Measurements from ENCODE around the gene UPB1. TPM values are rescaled to one million over a fixed set of nuclear protein-coding genes. Genes with fewer than 3 reads are reported as not detected.

UPB1 gene
- total and polyA plus RNA-seq, 10 of the 15 experiments (the other 5 are each of a cell fraction or from before 2014, with no cell fraction given) = 0.89 to 20.5 (median 3.1) TPM

DNA sequence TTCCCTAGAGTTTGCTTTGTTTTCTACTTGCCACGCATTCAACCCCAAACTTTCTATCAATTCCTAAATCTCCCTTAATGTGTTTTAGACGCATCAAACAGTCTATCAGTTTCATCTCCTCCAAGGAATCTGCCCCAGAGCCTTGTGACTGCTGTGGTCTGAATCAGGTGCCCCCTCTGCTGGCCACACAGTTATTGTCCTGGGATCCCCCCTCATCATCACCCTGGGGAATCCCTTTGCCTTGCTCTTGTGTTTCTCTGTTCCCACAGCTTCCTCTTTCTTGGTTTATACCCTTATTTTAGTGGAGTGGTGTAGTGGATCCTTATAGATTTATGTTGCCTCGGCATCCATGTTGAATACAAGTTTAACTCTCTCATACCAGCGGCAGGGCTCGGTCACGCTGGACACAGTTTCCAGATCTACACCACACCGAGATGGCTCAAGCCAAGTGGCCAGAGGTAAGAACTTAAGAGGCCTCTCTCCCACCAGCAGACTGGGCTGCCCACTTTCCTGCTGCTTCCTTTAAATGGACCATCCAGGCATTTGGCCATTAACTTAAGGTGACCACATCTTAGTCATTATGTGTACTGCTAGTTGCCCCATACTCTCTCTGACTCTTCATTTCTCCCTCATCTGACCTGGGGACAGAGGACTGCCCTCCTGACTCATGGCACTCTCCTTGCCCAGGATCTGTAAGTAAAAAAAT, 8.2 kb downstream of the UPB1 start:
- 48% methylated on average over 7 of the region's 7 CpGs for WGBS (ENCODE audit: insufficient coverage, insufficient replicate concordance, low lambda C conversion rate, missing lambda C conversion rate)
- Histone ChIP-seq H3K9ac (ENCODE audit: control insufficient read depth, insufficient read depth, low read length) (peak overlapping the region; percentile 50), H3K4me2 (ENCODE audit: control insufficient read depth, insufficient read depth) (peak overlapping the region; percentile 77), H3K27me3 (replicated peaks in 1 of 2; ENCODE audit: control insufficient read depth in 2 of 2, insufficient read depth in 2 of 2, low read length in 1 of 2) (no peaks in the 10 kb centered on the region; a peak in 1 of 4 replicates), H2AFZ (ENCODE audit: control insufficient read depth, low read depth, low read length) (peak overlapping the region; percentile 33), H3K27ac (ENCODE audit: control insufficient read depth, insufficient read depth) (peak overlapping the region; percentile 68), H4K20me1 (ENCODE audit: control insufficient read depth, insufficient read depth) (no peaks in the 10 kb centered on the region), H3K4me1 (ENCODE audit: control insufficient read depth, insufficient read depth, low read length) (peaks cover 39% of the 10 kb centered on the region), H3K79me2 (ENCODE audit: control insufficient read depth, insufficient read depth, low read length) (no peaks in the 10 kb centered on the region), H3K9me3 (replicated peaks; ENCODE audit: control insufficient read depth, insufficient read depth, low read length) (no peaks in the 10 kb centered on the region), H3K36me3 (ENCODE audit: control insufficient read depth in 2 of 2, insufficient read depth in 2 of 2, low read length in 1 of 2) (no peaks in the 10 kb centered on the region), H3K4me3 (peak overlapping the region; percentile 30; the same call in 1 of the 2 replicates)
- DNase-seq (ENCODE audit: low read depth, low spot score) (peak; percentile 85), FAIRE-seq (peak; percentile 47), ATAC-seq (peak; percentile 68)
- POLR2A ChIA-PET = interaction anchor here (0.5 to 6.7 kb wide), 14 partner anchors 9 to 82 kb away, joined by 3 to 48 read pairs (median 6); partner anchors contain the start of gene ADORA2A
- SMC1A ChIA-PET (ENCODE audit: uncharacterized antibody, unreplicated experiment) = interaction anchor here (0.6 to 8.2 kb wide), 26 partner anchors 9 to 398 kb away, joined by 3 to 122 read pairs (median 5); partner anchors contain the start of gene ADORA2A
- RAD21 ChIA-PET (ENCODE audit: unreplicated experiment) = interaction anchor here (0.7 to 8.3 kb wide), 18 partner anchors 8 to 182 kb away, joined by 3 to 111 read pairs (median 6); partner anchors contain the start of gene ADORA2A
- no TSS peak for BruUV-seq (replicated peaks)
- intact Hi-C loops (cut with micrococcal nuclease; ENCODE audit: unreplicated experiment) = loop anchor here (1.0 to 2.0 kb wide), 3 partner anchors 68 to 178 kb away; no protein-coding TSS in a partner anchor
- CTCF ChIA-PET = interaction anchor here (0.6 to 14.8 kb wide), 30 partner anchors 7 to 345 kb away, joined by 3 to 332 read pairs (median 4); partner anchors contain the start of gene ADORA2A
- in situ Hi-C loops (cut with MboI) = no loop called here
- TF ChIP-seq NKRF (conservative IDR thresholded peaks at IDR 0.05) (no peak), SUZ12 (IDR thresholded peaks at IDR 0.05; ENCODE audit: unreplicated experiment) (no peak), HCFC1 (IDR thresholded peaks at IDR 0.05; ENCODE audit: low read length) (no peak), IKZF2 (IDR thresholded peaks at IDR 0.05) (peak; percentile 94 to 95), NR2F1 (conservative IDR thresholded peaks at IDR 0.05) (peak; percentile 32; the same call in 1 of the 2 replicates), CHD1 (IDR thresholded peaks at IDR 0.05; ENCODE audit: low read depth, low read length) (no peak), DPF2 (IDR thresholded peaks at IDR 0.05) (peak; percentile 44), SIN3A (IDR thresholded peaks at IDR 0.05; ENCODE audit: low read depth, low read length) (0 out of 2 replicates have a peak, but pooled peaks have one; percentile 35), RCOR1 (conservative IDR thresholded peaks at IDR 0.05; ENCODE audit: low read depth, low read length) (no peak), FOS (IDR thresholded peaks at IDR 0.05; ENCODE audit: borderline replicate concordance, extremely low read depth, insufficient read length) (no peak), ZBTB40 (IDR thresholded peaks at IDR 0.05; ENCODE audit: borderline replicate concordance) (no peak)
- TF ChIP-seq, protein P1, sequence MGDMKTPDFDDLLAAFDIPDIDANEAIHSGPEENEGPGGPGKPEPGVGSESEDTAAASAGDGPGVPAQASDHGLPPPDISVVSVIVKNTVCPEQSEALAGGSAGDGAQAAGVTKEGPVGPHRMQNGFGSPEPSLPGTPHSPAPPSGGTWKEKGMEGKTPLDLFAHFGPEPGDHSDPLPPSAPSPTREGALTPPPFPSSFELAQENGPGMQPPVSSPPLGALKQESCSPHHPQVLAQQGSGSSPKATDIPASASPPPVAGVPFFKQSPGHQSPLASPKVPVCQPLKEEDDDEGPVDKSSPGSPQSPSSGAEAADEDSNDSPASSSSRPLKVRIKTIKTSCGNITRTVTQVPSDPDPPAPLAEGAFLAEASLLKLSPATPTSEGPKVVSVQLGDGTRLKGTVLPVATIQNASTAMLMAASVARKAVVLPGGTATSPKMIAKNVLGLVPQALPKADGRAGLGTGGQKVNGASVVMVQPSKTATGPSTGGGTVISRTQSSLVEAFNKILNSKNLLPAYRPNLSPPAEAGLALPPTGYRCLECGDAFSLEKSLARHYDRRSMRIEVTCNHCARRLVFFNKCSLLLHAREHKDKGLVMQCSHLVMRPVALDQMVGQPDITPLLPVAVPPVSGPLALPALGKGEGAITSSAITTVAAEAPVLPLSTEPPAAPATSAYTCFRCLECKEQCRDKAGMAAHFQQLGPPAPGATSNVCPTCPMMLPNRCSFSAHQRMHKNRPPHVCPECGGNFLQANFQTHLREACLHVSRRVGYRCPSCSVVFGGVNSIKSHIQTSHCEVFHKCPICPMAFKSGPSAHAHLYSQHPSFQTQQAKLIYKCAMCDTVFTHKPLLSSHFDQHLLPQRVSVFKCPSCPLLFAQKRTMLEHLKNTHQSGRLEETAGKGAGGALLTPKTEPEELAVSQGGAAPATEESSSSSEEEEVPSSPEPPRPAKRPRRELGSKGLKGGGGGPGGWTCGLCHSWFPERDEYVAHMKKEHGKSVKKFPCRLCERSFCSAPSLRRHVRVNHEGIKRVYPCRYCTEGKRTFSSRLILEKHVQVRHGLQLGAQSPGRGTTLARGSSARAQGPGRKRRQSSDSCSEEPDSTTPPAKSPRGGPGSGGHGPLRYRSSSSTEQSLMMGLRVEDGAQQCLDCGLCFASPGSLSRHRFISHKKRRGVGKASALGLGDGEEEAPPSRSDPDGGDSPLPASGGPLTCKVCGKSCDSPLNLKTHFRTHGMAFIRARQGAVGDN (IDR thresholded peaks at IDR 0.05) = peak; percentile 53; the same call in 1 of the 2 replicates

Data from GM12878 (cell line).